SK-N-MC (cell line): Measurements from ENCODE around the gene SCNN1G.

ENCODE experiments used
- EZH2 ChIP-seq: fragments of 200-600 bp; sonication (generic); IDR thresholded peaks from one replicate; pipeline ENCODE4 v1.6.1; 2017; ENCODE audit warnings: antibody characterized with exemption
- FOXP2 ChIP-seq: optimal IDR thresholded peaks from 2 replicates; pipeline ENCODE3; 2011; ENCODE audit warnings: mild to moderate bottlenecking, moderate library complexity; ENCODE audit not compliant: insufficient read depth; ENCODE audit errors: extremely low read length, control extremely low read depth
- POLR2AphosphoS5 ChIP-seq: IDR thresholded peaks from 2 replicates; pipeline ENCODE4 v1.6.1; 2012; ENCODE audit warnings: mild to moderate bottlenecking, low read depth, low read length, borderline replicate concordance

- TF ChIP-seq POLR2AphosphoS5 (no peak), EZH2 (no peak), FOXP2 (no peak)
Measured at GRCh38 chr16:23174622-23175021, 7.9 kb upstream of the SCNN1G start.
